Gastroesophageal sphincter (tissue), 3 donors: ENCODE measurements around the gene MIB2.

ENCODE experiments used
- CTCF ChIP-seq, 4 experiments: fragments of 200-600 bp in 2 of 4; fragments of 450-650 bp in 2 of 4; sonication (generic) in 1 of 4; IDR thresholded peaks; one replicate each; pipeline ENCODE4 v1.5.1; 2017 to 2019; ENCODE audit warnings: antibody characterized with exemption in 4 of 4, mild to moderate bottlenecking in 2 of 4, moderate library complexity in 2 of 4
- EP300 ChIP-seq: sonication (generic); formaldehyde crosslinking; IDR thresholded peaks from one replicate; pipeline ENCODE4 v1.6.1; 2017; ENCODE audit warnings: antibody characterized with exemption, mild to moderate bottlenecking
- POLR2A ChIP-seq, 2 donors: fragments of 450-650 bp; IDR thresholded peaks; one replicate each; pipeline ENCODE4 v1.6.1; 2017; ENCODE audit warnings: antibody characterized with exemption in 2 of 2, mild to moderate bottlenecking in 2 of 2, moderate library complexity in 1 of 2
- POLR2AphosphoS5 ChIP-seq: sonication (generic); formaldehyde crosslinking; IDR thresholded peaks from one replicate; pipeline ENCODE4 v1.6.1; 2017; ENCODE audit warnings: antibody characterized with exemption

- no peak for TF ChIP-seq CTCF (IDR thresholded peaks at IDR 0.05)
- TF ChIP-seq POLR2AphosphoS5 = no peak
- TF ChIP-seq POLR2A (IDR thresholded peaks at IDR 0.05) = no peak
- TF ChIP-seq EP300 = no peak
These were observed 11.5 kb upstream of the MIB2 start for GRCh38 chr1:1603671-1604373.
